ENCODE measurements around the gene THOC3.
"Not testable (repeated sequence)": the region's sequence is repeated elsewhere in the genome, so short reads cannot be mapped to it uniquely, and the experiment has no call there.

DNA sequence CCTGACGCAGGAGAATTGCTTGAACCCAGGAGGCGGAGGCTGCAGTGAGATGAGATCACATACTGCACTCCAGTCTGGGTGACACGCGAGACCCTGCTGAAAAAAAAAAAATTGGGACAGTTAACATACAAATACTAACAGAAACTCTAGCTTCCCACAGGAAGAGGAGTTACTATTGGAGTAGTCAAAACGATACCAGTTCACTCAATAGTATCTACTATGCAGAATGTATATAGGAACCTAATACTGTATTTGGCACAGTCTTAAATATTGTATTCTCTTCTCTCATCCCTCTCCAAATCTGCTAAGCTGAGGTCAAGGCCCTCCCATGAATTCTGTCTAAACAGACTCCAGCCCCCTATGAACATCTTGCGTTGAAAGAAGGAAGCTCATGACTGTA, 27.4 kb upstream of the THOC3 start:
- TF ChIP-seq CSDC2 (CRISPR knock-in tag; IDR thresholded peaks at IDR 0.05); PPARA (CRISPR knock-in tag; IDR thresholded peaks at IDR 0.05; ENCODE audit: borderline replicate concordance); ESRRG (CRISPR knock-in tag; IDR thresholded peaks at IDR 0.05); ZFP30 (CRISPR knock-in tag; IDR thresholded peaks at IDR 0.05); ZNF70 (CRISPR knock-in tag; IDR thresholded peaks at IDR 0.05); ZC3H10 (CRISPR knock-in tag; IDR thresholded peaks at IDR 0.05); ZNF565 (CRISPR knock-in tag; conservative IDR thresholded peaks at IDR 0.05; ENCODE audit: low read depth); ARNTL (CRISPR knock-in tag; IDR thresholded peaks at IDR 0.05; ENCODE audit: borderline replicate concordance, low read depth); OSR1 (CRISPR knock-in tag; IDR thresholded peaks at IDR 0.05); RARB (CRISPR knock-in tag; IDR thresholded peaks at IDR 0.05); ZFP3 (CRISPR knock-in tag; IDR thresholded peaks at IDR 0.05); SNAI2 (CRISPR knock-in tag; IDR thresholded peaks at IDR 0.05): not testable (repeated sequence)
- TF ChIP-seq, protein P1, sequence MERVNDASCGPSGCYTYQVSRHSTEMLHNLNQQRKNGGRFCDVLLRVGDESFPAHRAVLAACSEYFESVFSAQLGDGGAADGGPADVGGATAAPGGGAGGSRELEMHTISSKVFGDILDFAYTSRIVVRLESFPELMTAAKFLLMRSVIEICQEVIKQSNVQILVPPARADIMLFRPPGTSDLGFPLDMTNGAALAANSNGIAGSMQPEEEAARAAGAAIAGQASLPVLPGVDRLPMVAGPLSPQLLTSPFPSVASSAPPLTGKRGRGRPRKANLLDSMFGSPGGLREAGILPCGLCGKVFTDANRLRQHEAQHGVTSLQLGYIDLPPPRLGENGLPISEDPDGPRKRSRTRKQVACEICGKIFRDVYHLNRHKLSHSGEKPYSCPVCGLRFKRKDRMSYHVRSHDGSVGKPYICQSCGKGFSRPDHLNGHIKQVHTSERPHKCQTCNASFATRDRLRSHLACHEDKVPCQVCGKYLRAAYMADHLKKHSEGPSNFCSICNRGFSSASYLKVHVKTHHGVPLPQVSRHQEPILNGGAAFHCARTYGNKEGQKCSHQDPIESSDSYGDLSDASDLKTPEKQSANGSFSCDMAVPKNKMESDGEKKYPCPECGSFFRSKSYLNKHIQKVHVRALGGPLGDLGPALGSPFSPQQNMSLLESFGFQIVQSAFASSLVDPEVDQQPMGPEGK (CRISPR knock-in tag; IDR thresholded peaks at IDR 0.05; ENCODE audit: borderline replicate concordance): not testable (repeated sequence)
